NT2/D1 (cell line): ENCODE results near the gene PPP1CB.

ENCODE experiments used
- YY1 ChIP-seq: IDR thresholded peaks from 2 replicates; pipeline ENCODE4 v1.6.1; 2011; ENCODE audit not compliant: insufficient read length, insufficient read depth
- ZNF274 ChIP-seq: IDR thresholded peaks from 2 replicates; pipeline ENCODE4 v1.6.1; 2011; ENCODE audit warnings: mild to moderate bottlenecking, low read depth, low read length

DNA sequence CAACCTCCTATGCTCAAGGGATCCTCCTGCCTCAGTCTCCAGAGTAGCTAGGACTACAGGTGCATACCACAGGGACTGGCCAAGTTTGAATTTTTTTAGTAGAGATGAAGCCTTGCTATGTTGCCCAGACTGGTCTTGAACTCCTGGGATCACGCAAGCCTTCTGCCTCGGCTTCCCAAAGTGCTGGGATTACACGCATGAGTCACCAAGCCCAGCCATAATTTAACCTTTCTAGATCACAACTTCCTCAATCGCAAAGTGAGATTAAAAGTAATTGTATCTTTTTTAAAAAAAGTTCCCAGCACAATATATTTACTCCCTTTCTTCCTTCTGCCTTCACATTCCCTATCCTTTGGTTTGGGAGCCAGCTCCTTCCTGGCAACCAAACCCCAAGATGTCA lies 5.8 kb upstream of the PPP1CB start:
- no peak for TF ChIP-seq YY1
- TF ChIP-seq ZNF274, result no peak
